ENCODE data around the gene DAB2IP. TPM values are rescaled to one million over a fixed set of nuclear protein-coding genes. Genes with fewer than 3 reads are reported as not detected.

Gene DAB2IP
- total and polyA plus RNA-seq, 4 donors = 2.3 to 13.1 (median 5.4) TPM

DNA sequence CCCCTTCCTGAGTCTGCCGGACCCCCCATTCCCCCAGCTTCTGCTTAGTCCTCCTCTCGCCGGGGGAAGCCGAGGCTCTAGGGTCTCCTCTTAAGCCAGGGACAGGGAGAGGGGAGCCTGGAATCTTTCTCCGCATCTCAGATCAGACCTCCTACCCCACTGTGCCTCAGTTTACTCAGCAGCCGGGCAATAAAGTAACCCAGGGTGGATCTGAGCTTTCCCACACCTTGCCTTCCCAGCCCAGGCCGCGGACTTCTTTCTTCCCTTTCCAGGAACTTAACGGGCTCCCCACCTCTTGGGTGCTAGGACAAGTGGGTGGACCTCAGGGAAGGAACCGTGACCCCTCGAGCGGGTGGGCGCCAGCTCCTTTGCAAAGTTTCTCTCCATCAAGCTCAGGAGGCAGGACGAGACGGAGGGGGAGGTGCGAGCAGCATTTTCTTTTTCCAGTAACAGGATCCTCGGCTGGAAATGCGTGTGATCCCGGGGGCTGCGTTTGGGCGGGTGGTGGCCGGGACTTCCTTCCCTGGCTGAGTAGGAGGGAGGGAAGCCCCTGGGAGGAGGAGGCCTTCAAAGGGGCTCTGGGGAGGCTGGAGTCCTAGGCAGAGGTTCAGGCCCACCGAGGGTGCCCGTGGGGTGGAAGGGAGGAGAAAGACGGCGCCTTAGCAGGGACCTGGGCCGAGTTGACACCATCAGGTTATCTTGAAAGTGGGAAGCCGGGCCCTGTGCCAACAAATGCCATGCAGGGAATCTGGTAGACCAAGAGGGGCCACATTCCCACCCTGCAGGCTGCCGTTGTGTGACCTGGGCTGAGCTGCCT is 795 bp downstream of the DAB2IP start:
- no peak for DNase-seq (ENCODE audit: low spot score)
- TF ChIP-seq, protein P1, sequence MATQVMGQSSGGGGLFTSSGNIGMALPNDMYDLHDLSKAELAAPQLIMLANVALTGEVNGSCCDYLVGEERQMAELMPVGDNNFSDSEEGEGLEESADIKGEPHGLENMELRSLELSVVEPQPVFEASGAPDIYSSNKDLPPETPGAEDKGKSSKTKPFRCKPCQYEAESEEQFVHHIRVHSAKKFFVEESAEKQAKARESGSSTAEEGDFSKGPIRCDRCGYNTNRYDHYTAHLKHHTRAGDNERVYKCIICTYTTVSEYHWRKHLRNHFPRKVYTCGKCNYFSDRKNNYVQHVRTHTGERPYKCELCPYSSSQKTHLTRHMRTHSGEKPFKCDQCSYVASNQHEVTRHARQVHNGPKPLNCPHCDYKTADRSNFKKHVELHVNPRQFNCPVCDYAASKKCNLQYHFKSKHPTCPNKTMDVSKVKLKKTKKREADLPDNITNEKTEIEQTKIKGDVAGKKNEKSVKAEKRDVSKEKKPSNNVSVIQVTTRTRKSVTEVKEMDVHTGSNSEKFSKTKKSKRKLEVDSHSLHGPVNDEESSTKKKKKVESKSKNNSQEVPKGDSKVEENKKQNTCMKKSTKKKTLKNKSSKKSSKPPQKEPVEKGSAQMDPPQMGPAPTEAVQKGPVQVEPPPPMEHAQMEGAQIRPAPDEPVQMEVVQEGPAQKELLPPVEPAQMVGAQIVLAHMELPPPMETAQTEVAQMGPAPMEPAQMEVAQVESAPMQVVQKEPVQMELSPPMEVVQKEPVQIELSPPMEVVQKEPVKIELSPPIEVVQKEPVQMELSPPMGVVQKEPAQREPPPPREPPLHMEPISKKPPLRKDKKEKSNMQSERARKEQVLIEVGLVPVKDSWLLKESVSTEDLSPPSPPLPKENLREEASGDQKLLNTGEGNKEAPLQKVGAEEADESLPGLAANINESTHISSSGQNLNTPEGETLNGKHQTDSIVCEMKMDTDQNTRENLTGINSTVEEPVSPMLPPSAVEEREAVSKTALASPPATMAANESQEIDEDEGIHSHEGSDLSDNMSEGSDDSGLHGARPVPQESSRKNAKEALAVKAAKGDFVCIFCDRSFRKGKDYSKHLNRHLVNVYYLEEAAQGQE (IDR thresholded peaks at IDR 0.05) = no peak
- TF ChIP-seq RXRA (IDR thresholded peaks at IDR 0.05) (no peak), RAD21 (IDR thresholded peaks at IDR 0.05) (no peak), FOXA1 (IDR thresholded peaks at IDR 0.05) (no peak), GABPA (IDR thresholded peaks at IDR 0.05 in 1 of 2, conservative IDR thresholded peaks at IDR 0.05 in 1 of 2) (no peak), JUND (IDR thresholded peaks at IDR 0.05) (no peak), TAF1 (conservative IDR thresholded peaks at IDR 0.05) (no peak), SP1 (IDR thresholded peaks at IDR 0.05) (no peak), NR2F2 (IDR thresholded peaks at IDR 0.05) (no peak)
- TF ChIP-seq, protein P2, sequence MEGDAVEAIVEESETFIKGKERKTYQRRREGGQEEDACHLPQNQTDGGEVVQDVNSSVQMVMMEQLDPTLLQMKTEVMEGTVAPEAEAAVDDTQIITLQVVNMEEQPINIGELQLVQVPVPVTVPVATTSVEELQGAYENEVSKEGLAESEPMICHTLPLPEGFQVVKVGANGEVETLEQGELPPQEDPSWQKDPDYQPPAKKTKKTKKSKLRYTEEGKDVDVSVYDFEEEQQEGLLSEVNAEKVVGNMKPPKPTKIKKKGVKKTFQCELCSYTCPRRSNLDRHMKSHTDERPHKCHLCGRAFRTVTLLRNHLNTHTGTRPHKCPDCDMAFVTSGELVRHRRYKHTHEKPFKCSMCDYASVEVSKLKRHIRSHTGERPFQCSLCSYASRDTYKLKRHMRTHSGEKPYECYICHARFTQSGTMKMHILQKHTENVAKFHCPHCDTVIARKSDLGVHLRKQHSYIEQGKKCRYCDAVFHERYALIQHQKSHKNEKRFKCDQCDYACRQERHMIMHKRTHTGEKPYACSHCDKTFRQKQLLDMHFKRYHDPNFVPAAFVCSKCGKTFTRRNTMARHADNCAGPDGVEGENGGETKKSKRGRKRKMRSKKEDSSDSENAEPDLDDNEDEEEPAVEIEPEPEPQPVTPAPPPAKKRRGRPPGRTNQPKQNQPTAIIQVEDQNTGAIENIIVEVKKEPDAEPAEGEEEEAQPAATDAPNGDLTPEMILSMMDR (IDR thresholded peaks at IDR 0.05; ENCODE audit: low read depth, low read length, missing input control) = no peak
- TF ChIP-seq, protein P3, sequence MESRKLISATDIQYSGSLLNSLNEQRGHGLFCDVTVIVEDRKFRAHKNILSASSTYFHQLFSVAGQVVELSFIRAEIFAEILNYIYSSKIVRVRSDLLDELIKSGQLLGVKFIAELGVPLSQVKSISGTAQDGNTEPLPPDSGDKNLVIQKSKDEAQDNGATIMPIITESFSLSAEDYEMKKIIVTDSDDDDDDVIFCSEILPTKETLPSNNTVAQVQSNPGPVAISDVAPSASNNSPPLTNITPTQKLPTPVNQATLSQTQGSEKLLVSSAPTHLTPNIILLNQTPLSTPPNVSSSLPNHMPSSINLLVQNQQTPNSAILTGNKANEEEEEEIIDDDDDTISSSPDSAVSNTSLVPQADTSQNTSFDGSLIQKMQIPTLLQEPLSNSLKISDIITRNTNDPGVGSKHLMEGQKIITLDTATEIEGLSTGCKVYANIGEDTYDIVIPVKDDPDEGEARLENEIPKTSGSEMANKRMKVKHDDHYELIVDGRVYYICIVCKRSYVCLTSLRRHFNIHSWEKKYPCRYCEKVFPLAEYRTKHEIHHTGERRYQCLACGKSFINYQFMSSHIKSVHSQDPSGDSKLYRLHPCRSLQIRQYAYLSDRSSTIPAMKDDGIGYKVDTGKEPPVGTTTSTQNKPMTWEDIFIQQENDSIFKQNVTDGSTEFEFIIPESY (IDR thresholded peaks at IDR 0.05) = no peak
- Histone ChIP-seq H3K9me3 (ENCODE audit: control insufficient read depth in 4 of 4, low read length in 3 of 4) (no peaks in the 10 kb centered on the region), H3K4me3 (ENCODE audit: low read depth in 1 of 3, low read length in 3 of 3) (peak overlapping the region; percentile 59 to 68 (median 67)), H3K9ac (ENCODE audit: low read depth in 1 of 2, low read length in 2 of 2) (peak overlapping the region; percentile 36 to 68), H3K4me1 (ENCODE audit: control insufficient read depth in 4 of 4, insufficient read depth in 4 of 4, low read length in 3 of 4) (peaks cover 12 to 37% (median 25%) of the 10 kb centered on the region in 4 donors), H3K36me3 (ENCODE audit: control insufficient read depth in 4 of 4, insufficient read depth in 3 of 4, low read depth in 1 of 4, low read length in 3 of 4) (no peaks in the 10 kb centered on the region), H3K27me3 (ENCODE audit: control insufficient read depth in 4 of 4, insufficient read depth in 4 of 4, low read length in 3 of 4) (no peaks in the 10 kb centered on the region), H3K27ac (ENCODE audit: low read depth in 1 of 2, low read length in 2 of 2) (peak overlapping the region; percentile 32 to 52)
- 38% methylated on average over 29 of the region's 29 CpGs for WGBS

DNA sequence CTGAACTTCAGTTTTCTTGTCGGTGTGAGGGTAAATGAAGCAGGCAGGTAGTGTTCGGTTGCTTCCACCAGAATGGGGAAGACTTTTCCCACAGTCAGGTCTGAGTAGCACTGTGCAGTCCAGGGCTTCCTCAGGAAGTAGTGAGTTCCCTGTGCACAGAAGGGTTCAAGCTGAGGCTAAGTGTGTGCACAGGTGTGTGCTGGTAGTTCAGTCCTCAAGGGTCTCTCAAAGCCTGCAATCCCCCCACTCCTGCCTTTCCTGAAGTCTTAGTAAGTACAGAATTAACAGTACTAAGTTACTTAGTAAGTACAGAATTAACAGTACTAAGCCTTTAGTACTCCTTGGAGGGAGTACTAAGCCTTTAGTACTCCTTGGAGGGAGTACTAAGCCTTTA is 1.4 kb downstream of the DAB2IP start:
- Histone ChIP-seq H3K27me3 (ENCODE audit: control insufficient read depth in 4 of 4, insufficient read depth in 4 of 4, low read length in 3 of 4) (no peaks in the 10 kb centered on the region), H3K4me3 (ENCODE audit: low read depth in 1 of 3, low read length in 3 of 3) (no peak overlapping the region), H3K9me3 (ENCODE audit: control insufficient read depth in 4 of 4, low read length in 3 of 4) (no peaks in the 10 kb centered on the region), H3K9ac (ENCODE audit: low read depth in 1 of 2, low read length in 2 of 2) (peak overlapping the region in 1 of 2 donors; percentile 36), H3K27ac (ENCODE audit: low read depth in 1 of 2, low read length in 2 of 2) (no peak overlapping the region), H3K4me1 (ENCODE audit: control insufficient read depth in 4 of 4, insufficient read depth in 4 of 4, low read length in 3 of 4) (peaks cover 12 to 37% (median 25%) of the 10 kb centered on the region in 4 donors), H3K36me3 (ENCODE audit: control insufficient read depth in 4 of 4, insufficient read depth in 3 of 4, low read depth in 1 of 4, low read length in 3 of 4) (no peaks in the 10 kb centered on the region)
- WGBS = 60% methylated on average over 2 of the region's 2 CpGs
- TF ChIP-seq RAD21 (IDR thresholded peaks at IDR 0.05) = no peak
- TF ChIP-seq, protein P2 (IDR thresholded peaks at IDR 0.05; ENCODE audit: low read depth, low read length, missing input control) = no peak
- no peak for TF ChIP-seq HNF4G (IDR thresholded peaks at IDR 0.05)
- no peak for DNase-seq (ENCODE audit: low spot score)

All from liver (tissue), 9 donors.